Hepatocyte (in vitro differentiated cells): ENCODE measurements around the gene BRAP. TPM values are rescaled to one million over a fixed set of nuclear protein-coding genes. Genes with fewer than 3 reads are reported as not detected.

Experiments used
- DNase-seq: peaks from one replicate; pipeline ENCODE4 v3.0.0-alpha.2; 2016; ENCODE audit warnings: low spot score
- H2AFZ ChIP-seq: fragments of 200-600 bp; sonication (generic); 2 replicates; pipeline ENCODE4 v1.6.0; 2016; ENCODE audit warnings: antibody characterized with exemption, mild to moderate bottlenecking
- H3K27ac ChIP-seq: fragments of 200-600 bp; sonication (generic); 2 replicates; pipeline ENCODE4 v1.5.1; 2016; ENCODE audit warnings: mild to moderate bottlenecking
- H3K27me3 ChIP-seq: fragments of 200-600 bp; sonication (generic); 2 replicates; pipeline ENCODE4 v1.6.1; 2016
- H3K36me3 ChIP-seq: fragments of 200-600 bp; sonication (generic); replicated peaks from 2 replicates; pipeline ENCODE4 v1.5.1; 2016; ENCODE audit warnings: low read depth; ENCODE audit not compliant: insufficient read depth
- H3K4me1 ChIP-seq: fragments of 200-600 bp; sonication (generic); 2 replicates; pipeline ENCODE4 v1.5.1; 2016; ENCODE audit warnings: mild to moderate bottlenecking, moderate library complexity; ENCODE audit not compliant: insufficient read depth
- H3K4me2 ChIP-seq: fragments of 200-600 bp; sonication (generic); 2 replicates; pipeline ENCODE4 v1.6.0; 2016
- H3K4me3 ChIP-seq: fragments of 200-600 bp; sonication (generic); 2 replicates; pipeline ENCODE4 v1.5.1; 2016; ENCODE audit warnings: mild to moderate bottlenecking
- H3K79me2 ChIP-seq: fragments of 200-600 bp; sonication (generic); 2 replicates; pipeline ENCODE4 v1.6.0; 2017; ENCODE audit warnings: mild to moderate bottlenecking
- H3K9me2 ChIP-seq: fragments of 200-600 bp; sonication (generic); replicated peaks from 2 replicates; pipeline ENCODE4 v1.6.0; 2017; ENCODE audit warnings: mild to moderate bottlenecking; ENCODE audit not compliant: insufficient read depth
- H3K9me3 ChIP-seq: fragments of 200-600 bp; sonication (generic); 2 replicates; pipeline ENCODE4 v1.5.1; 2016; ENCODE audit warnings: low read depth, mild to moderate bottlenecking
- H4K20me1 ChIP-seq: fragments of 200-600 bp; sonication (generic); 2 replicates; pipeline ENCODE4 v1.6.0; 2016; ENCODE audit warnings: mild to moderate bottlenecking; ENCODE audit not compliant: insufficient read depth, poor library complexity, severe bottlenecking
- EZH2 ChIP-seq: fragments of 200-600 bp; sonication (generic); IDR thresholded peaks from 2 replicates; pipeline ENCODE4 v1.6.1; 2016; ENCODE audit warnings: antibody characterized with exemption, mild to moderate bottlenecking, borderline replicate concordance
- EZH2phosphoT487 ChIP-seq: fragments of 200-600 bp; sonication (generic); IDR thresholded peaks from one replicate; pipeline ENCODE4 v1.6.1; 2018; ENCODE audit warnings: antibody characterized with exemption, mild to moderate bottlenecking, low read depth, moderate library complexity; ENCODE audit not compliant: unreplicated experiment, severe bottlenecking
- WGBS: methylation state at CpG from one replicate; pipeline ENCODE4 v1.1.6; 2016; ENCODE audit warnings: low lambda C conversion rate; ENCODE audit errors: missing lambda C conversion rate; 5-methylcytosine and 5-hydroxymethylcytosine counted together
- polyA plus RNA-seq: library from polyadenylated mRNA; unstranded; fragments of >200 nt; fragmentation: Nextera tagmentation; extraction: Ambion mirVana; gene quantifications from 2 replicates; pipeline ENCODE4 v1.2.1, GENCODE V29; 2016
- total RNA-seq: library from RNA; depleted of rRNA; stranded (reverse); fragments of >200 nt; gene quantifications from 2 replicates; pipeline ENCODE4 v1.2.3, GENCODE V29; 2014
- TF ChIP-seq, protein P1 (sequence below): fragments of 200-600 bp; sonication (generic); IDR thresholded peaks from 2 replicates; pipeline ENCODE4 v1.5.1; 2016; ENCODE audit warnings: antibody characterized with exemption, mild to moderate bottlenecking; ENCODE audit not compliant: poor library complexity

BRAP gene
- total and polyA plus RNA-seq, 2 experiments from 2014 or later: 13.9 to 16.8 TPM

DNA sequence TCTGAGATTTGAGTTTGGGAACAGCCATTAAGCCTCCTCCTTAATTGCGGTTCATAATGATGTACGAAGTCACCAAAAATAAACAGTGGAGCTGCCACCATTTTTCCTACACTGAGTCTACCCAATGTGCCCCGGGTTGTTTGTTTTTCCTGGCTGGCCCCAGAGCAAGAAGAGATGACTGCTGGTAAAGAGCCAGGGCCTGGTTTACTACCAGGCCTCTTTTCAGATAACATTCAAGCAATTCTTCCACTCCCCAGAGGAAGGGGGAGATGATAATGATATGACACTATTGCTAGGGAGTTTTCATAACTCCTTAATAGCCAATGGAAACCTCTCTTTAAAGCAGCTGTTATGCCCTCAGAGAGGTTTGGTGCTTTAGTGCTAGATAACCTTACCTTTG, 42.3 kb downstream of the BRAP start:
- Histone ChIP-seq H2AFZ (peak overlapping the region; percentile 9), H4K20me1 (no peaks in the 10 kb centered on the region), H3K36me3 (no peaks in the 10 kb centered on the region), H3K79me2 (peaks cover 3% of the 10 kb centered on the region), H3K27me3 (no peaks in the 10 kb centered on the region), H3K9me2 (no peaks in the 10 kb centered on the region), H3K4me3 (no peak overlapping the region), H3K4me2 (peak overlapping the region; percentile 40), H3K9me3 (no peaks in the 10 kb centered on the region), H3K4me1 (peaks cover 22% of the 10 kb centered on the region), H3K27ac (peak overlapping the region; percentile 80)
- TF ChIP-seq, protein P1, sequence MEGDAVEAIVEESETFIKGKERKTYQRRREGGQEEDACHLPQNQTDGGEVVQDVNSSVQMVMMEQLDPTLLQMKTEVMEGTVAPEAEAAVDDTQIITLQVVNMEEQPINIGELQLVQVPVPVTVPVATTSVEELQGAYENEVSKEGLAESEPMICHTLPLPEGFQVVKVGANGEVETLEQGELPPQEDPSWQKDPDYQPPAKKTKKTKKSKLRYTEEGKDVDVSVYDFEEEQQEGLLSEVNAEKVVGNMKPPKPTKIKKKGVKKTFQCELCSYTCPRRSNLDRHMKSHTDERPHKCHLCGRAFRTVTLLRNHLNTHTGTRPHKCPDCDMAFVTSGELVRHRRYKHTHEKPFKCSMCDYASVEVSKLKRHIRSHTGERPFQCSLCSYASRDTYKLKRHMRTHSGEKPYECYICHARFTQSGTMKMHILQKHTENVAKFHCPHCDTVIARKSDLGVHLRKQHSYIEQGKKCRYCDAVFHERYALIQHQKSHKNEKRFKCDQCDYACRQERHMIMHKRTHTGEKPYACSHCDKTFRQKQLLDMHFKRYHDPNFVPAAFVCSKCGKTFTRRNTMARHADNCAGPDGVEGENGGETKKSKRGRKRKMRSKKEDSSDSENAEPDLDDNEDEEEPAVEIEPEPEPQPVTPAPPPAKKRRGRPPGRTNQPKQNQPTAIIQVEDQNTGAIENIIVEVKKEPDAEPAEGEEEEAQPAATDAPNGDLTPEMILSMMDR: no peak
- TF ChIP-seq EZH2 (no peak), EZH2phosphoT487 (no peak)
- peak; percentile 55 for DNase-seq
- WGBS: 59% methylated on average over 3 of the region's 3 CpGs

DNA sequence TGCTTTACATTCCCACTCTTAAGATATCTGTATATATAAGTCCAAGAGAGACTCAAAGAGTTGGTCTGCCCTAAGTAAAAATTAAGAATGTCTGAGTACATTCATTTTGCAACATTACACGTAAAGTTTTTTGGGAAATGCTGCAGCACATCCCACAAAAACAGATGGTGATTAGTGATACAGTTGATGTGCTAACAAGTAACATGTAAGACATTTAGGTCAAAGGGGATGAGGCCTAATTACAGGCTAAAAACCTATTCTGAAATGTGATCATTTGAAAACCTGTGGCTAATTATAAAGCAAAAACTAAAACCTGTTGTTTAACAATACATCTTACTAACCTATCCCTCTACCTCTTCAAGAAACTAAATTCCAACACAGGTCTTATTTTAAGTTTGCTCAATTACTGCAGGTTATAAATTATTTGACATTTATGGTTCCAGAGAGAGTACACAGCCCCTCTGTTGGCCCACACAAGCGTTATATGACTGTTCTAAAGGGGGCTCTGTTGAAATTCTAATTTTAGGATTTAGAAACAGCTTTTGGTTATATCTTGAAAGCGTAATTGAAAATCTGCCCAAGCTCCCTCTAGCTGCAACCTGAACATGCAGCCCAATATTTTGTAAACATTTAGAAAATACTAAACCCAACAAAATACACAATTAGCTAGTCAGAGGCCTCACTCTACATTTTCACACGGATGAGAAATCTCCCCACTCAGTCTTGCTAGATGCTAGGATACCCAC, 42.9 kb downstream of the BRAP start:
- DNase-seq: no peak
- no peak overlapping the region for H3K4me3 ChIP-seq
- peak overlapping the region; percentile 40 for H3K4me2 ChIP-seq
- H3K27me3 ChIP-seq: no peaks in the 10 kb centered on the region
- H4K20me1 ChIP-seq: no peaks in the 10 kb centered on the region
- WGBS: 60% methylated on average over 4 of the region's 4 CpGs
- peak overlapping the region; percentile 80 for H3K27ac ChIP-seq
- no peaks in the 10 kb centered on the region for H3K9me3 ChIP-seq
- no peaks in the 10 kb centered on the region for H3K36me3 ChIP-seq
- H3K79me2 ChIP-seq: peaks cover 3% of the 10 kb centered on the region
- no peaks in the 10 kb centered on the region for H3K9me2 ChIP-seq
- peaks cover 22% of the 10 kb centered on the region for H3K4me1 ChIP-seq
- H2AFZ ChIP-seq: peak overlapping the region; percentile 9
- no peak for TF ChIP-seq EZH2phosphoT487
- TF ChIP-seq, protein P1: peak; percentile 40

DNA sequence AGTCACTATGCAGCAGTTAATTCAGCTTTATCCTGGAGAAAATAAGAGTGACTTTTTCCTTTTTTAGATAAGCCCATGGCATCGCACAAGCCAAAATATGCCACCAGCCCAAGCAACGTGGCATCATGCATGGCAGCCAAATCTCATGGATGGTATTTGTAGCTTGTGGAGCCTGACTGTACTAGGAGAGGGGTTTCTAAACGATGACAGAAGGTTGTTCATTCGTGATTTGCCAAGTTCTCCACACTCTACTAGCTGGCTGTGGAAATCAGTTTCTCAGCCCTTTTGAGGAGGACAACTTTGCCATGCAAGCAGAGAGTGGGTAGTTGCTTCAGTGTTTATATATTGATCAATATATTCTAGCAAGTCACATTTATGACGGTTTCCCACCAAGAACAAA, 45.2 kb downstream of the BRAP start:
- Histone ChIP-seq H3K27me3 (no peaks in the 10 kb centered on the region), H3K36me3 (no peaks in the 10 kb centered on the region), H3K4me1 (peaks cover 41% of the 10 kb centered on the region), H3K9me3 (no peaks in the 10 kb centered on the region), H2AFZ (no peak overlapping the region), H4K20me1 (no peaks in the 10 kb centered on the region), H3K79me2 (peaks cover 3% of the 10 kb centered on the region), H3K9me2 (no peaks in the 10 kb centered on the region), H3K4me3 (no peak overlapping the region), H3K4me2 (no peak overlapping the region), H3K27ac (no peak overlapping the region)
- no peak for DNase-seq
- 96% methylated on average over 5 of the region's 5 CpGs for WGBS
- TF ChIP-seq EZH2 (no peak), EZH2phosphoT487 (no peak)
- TF ChIP-seq, protein P1: no peak
